Smooth muscle cell of the brain vasculature (primary cell): ENCODE measurements around the gene NOTO.
"Not testable (repeated sequence)": the region's sequence is repeated elsewhere in the genome, so short reads cannot be mapped to it uniquely, and the experiment has no call there.

Experiments
- DNase-seq: peaks from one replicate; pipeline ENCODE4 v3.0.0-alpha.2; 2012; ENCODE audit warnings: low read depth, low spot score

The NOTO gene

GRCh38 chr2:73202156-73203054, at the start of gene NOTO:
TSS of gene NOTO (plus strand) at chr2:73202574. CDS start at chr2:73202667, 93 bp downstream.
- no peak for DNase-seq

GRCh38 chr2:73156539-73157124, 45.7 kb upstream of the NOTO start:
- no peak for DNase-seq

- DNase-seq, result no peak
Measured at GRCh38 chr2:73162856-73163391, 39.5 kb upstream of the NOTO start.

GRCh38 chr2:73163483-73164367, 38.6 kb upstream of the NOTO start:
- no peak for DNase-seq

GRCh38 chr2:73165978-73166377, 36.4 kb upstream of the NOTO start:
- DNase-seq, result not testable (repeated sequence)

- not testable (repeated sequence) for DNase-seq
Measured at GRCh38 chr2:73166813-73167212, 35.6 kb upstream of the NOTO start.

- DNase-seq, result not testable (repeated sequence)
Measured at GRCh38 chr2:73168348-73168747, 34.0 kb upstream of the NOTO start.

GRCh38 chr2:73170341-73170740, 32.0 kb upstream of the NOTO start:
- not testable (repeated sequence) for DNase-seq

GRCh38 chr2:73172963-73173362, 29.4 kb upstream of the NOTO start:
- no peak for DNase-seq

- no peak for DNase-seq
Measured at GRCh38 chr2:73173781-73174180, 28.6 kb upstream of the NOTO start.

- no peak for DNase-seq
Measured at GRCh38 chr2:73174244-73174643, 28.1 kb upstream of the NOTO start.

GRCh38 chr2:73174941-73175662, 27.3 kb upstream of the NOTO start:
- DNase-seq, result no peak

GRCh38 chr2:73175663-73176204, 26.6 kb upstream of the NOTO start:
- no peak for DNase-seq

- no peak for DNase-seq
Measured at GRCh38 chr2:73176205-73176880, 26.0 kb upstream of the NOTO start.

- DNase-seq, result peak; percentile 64
Measured at GRCh38 chr2:73176881-73177644, 25.3 kb upstream of the NOTO start.

GRCh38 chr2:73177645-73178255, 24.6 kb upstream of the NOTO start:
- no peak for DNase-seq

- DNase-seq, result no peak
Measured at GRCh38 chr2:73185965-73186364, 16.4 kb upstream of the NOTO start.

- no peak for DNase-seq
Measured at GRCh38 chr2:73187549-73187948, 14.8 kb upstream of the NOTO start.

- DNase-seq, result no peak
Measured at GRCh38 chr2:73197579-73197978, 4.8 kb upstream of the NOTO start.
